HG02870 (cell line): ENCODE results near the gene CCR1.

ENCODE experiments used
- ATAC-seq: cut with Tn5 transposase; IDR thresholded peaks from one replicate; pipeline ENCODE4 v1.9.1; 2021; ENCODE audit warnings: mild to moderate bottlenecking, moderate library complexity; ENCODE audit not compliant: unreplicated experiment

Gene CCR1

GRCh38 chr3:46208167-46208704 is at the start of gene CCR1:
Gene CCR1 (minus strand): TSS chr3:46208313. CDS start chr3:46204313, 4,000 bp downstream.
- no peak for ATAC-seq

- no peak for ATAC-seq
These were observed 44.9 kb upstream of the CCR1 start for GRCh38 chr3:46252980-46253379.

- no peak for ATAC-seq
These were observed 37.0 kb upstream of the CCR1 start for GRCh38 chr3:46245146-46245545.

GRCh38 chr3:46243560-46243959 is 35.4 kb upstream of the CCR1 start:
- ATAC-seq: no peak

- no peak for ATAC-seq
These were observed 34.0 kb upstream of the CCR1 start, which contains the start of gene CCR3 for GRCh38 chr3:46242120-46242519. Gene CCR3 (plus strand): TSS chr3:46242460. CDS start chr3:46265159, 22,699 bp downstream.

- no peak for ATAC-seq
These were observed 31.8 kb upstream of the CCR1 start for GRCh38 chr3:46239952-46240351.

- ATAC-seq: no peak
These were observed 31.3 kb upstream of the CCR1 start for GRCh38 chr3:46239301-46239938.

GRCh38 chr3:46238386-46238785 is 30.3 kb upstream of the CCR1 start:
- ATAC-seq: no peak

GRCh38 chr3:46236294-46237054 is 28.4 kb upstream of the CCR1 start:
- ATAC-seq: no peak

GRCh38 chr3:46235425-46235824 is 27.3 kb upstream of the CCR1 start:
- no peak for ATAC-seq

- ATAC-seq: no peak
These were observed 25.1 kb upstream of the CCR1 start for GRCh38 chr3:46233194-46233593.

- no peak for ATAC-seq
These were observed 23.2 kb upstream of the CCR1 start for GRCh38 chr3:46231323-46231722.

GRCh38 chr3:46228260-46229242 is 20.4 kb upstream of the CCR1 start:
- ATAC-seq: no peak

- no peak for ATAC-seq
These were observed 14.5 kb upstream of the CCR1 start for GRCh38 chr3:46222435-46223161.

GRCh38 chr3:46221938-46222337 is 13.8 kb upstream of the CCR1 start:
- ATAC-seq: no peak

- no peak for ATAC-seq
These were observed 13.3 kb upstream of the CCR1 start for GRCh38 chr3:46221391-46221790.

- ATAC-seq: no peak
These were observed 10.1 kb upstream of the CCR1 start for GRCh38 chr3:46218196-46218709.

GRCh38 chr3:46215810-46216414 is 7.8 kb upstream of the CCR1 start:
- no peak for ATAC-seq

- ATAC-seq: no peak
These were observed 6.7 kb upstream of the CCR1 start for GRCh38 chr3:46214751-46215352.
